K562 treated with DMSO at 1 percent for 24 hours (cell line): ENCODE measurements around the gene ARL9. TPM values are rescaled to one million over a fixed set of nuclear protein-coding genes. Genes with fewer than 3 reads are reported as not detected.

ENCODE experiments used
- total RNA-seq: library from RNA; unstranded; fragments of 300-600 nt; gene quantifications from 2 replicates; pipeline ENCODE4 v1.2.3, GENCODE V29; 2022; ENCODE audit warnings: low read depth; ENCODE audit not compliant: insufficient read depth

Gene ARL9
- not detected in 2 replicates for total RNA-seq

GRCh38 chr4:56505269-56506130 is at the start of gene ARL9:
Gene ARL9 (plus strand): TSS chr4:56505791. CDS start chr4:56505863, 72 bp downstream.

DNA sequence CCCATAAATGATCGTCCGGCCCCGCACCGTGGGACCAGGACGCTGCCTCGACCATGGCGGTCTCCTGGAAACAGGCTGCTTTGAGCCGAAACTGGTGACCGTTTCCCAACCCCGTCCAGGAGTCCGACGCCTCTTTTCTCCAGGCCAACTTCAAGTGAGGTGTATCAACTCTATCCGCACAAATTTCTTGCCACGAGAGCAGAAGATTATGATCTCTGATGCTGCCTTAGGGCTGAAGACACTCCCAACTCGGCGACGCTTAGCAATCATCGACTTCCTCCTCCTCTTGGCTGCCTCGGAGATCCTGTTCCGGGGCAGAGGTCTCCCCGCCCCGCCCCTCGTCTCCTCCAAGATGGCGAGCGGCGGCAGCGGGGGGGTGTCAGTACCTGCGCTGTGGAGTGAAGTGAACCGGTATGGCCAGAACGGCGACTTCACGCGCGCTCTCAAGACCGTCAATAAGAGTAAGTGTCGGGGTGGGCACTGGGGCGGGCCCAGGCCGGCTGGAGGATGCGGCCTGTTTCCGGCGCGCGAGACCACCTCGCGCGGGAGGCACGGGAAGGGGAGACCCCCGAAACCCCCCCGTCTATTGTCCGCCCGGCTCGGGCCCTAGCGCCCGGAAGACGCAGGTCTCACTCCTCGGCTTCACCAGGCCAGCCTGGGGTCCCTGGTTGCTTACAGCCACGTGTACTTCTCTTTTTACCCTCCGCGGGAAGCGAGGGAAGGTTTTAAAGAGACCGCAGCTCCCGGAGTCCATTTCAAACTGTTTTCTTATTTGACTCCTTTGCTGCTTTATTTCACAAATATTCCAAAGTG is 38.1 kb upstream of the ARL9 start, which contains the start of gene SRP72:
TSS of gene SRP72 (plus strand) at position 334 of the 813 bp plus-strand sequence. CDS start at position 353, 19 bp downstream.

Other genes starting within 250 kb of the ARL9 start
- gene AASDH, start 118.3 kb upstream of the ARL9 start, total RNA-seq: 4.5 and 6.5 TPM in 2 replicates
- gene PPAT, start 70.2 kb upstream of the ARL9 start, total RNA-seq: 10.6 and 14.6 TPM in 2 replicates
- 55.4 and 60.9 TPM in 2 replicates for gene PAICS, start 69.5 kb upstream of the ARL9 start, total RNA-seq
- gene SRP72, start 38.2 kb upstream of the ARL9 start, total RNA-seq: 62.9 and 70.2 TPM in 2 replicates
- not detected in 2 replicates for gene HOPX, start 175.5 kb downstream of the ARL9 start, total RNA-seq